Umbilical cord (tissue), 2 donors: Measurements from ENCODE around the gene FEV. TPM values are rescaled to one million over a fixed set of nuclear protein-coding genes. Genes with fewer than 3 reads are reported as not detected.

Experiments
- DNase-seq: peaks from one replicate; pipeline ENCODE4 v3.0.0-alpha.2; 2015; ENCODE audit warnings: low spot score
- total RNA-seq: library from RNA; depleted of rRNA; stranded (reverse); fragments of >200 nt; gene quantifications from one replicate; pipeline ENCODE4 v1.2.3, GENCODE V29; 2014; ENCODE audit warnings: low replicate concordance; ENCODE audit not compliant: insufficient read depth

FEV gene
- total RNA-seq, 1 donor from 2014 or later = not detected

DNA sequence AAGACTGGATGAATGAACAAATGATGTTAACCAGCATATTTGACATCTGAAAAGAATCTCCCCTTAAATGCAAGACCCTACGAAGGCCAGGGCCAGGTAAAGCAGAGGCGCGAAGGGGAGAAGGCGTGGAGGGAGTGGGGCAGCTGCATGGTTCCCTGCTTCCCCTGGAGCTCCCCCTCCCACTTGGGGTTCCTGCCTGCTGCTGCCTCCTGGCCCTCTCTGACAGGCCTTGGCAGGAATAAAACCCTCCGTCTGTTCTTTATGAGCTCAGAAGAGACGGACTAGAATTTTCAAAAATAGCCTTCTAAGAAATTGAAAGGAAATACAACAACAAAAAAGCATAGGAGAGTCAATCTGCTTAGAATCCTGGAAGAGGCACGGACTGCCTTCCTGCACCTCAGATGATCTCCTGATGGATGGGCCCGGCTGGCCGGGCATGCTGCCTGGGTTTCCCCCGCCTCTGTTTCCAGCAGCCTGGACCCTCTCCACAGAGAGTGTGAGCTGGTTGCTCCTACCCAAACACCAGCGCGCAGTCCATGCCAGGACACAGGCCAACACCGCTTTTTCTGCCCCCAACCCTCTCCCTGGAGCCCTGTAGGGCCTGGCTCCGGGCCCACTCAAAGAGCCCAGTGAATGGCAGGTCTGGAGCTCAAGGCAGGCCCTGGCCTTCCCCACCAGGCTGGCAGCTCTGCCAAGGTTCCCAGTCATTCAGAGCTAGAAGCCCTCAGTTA is 32.4 kb upstream of the FEV start:
- no peak for DNase-seq

DNA sequence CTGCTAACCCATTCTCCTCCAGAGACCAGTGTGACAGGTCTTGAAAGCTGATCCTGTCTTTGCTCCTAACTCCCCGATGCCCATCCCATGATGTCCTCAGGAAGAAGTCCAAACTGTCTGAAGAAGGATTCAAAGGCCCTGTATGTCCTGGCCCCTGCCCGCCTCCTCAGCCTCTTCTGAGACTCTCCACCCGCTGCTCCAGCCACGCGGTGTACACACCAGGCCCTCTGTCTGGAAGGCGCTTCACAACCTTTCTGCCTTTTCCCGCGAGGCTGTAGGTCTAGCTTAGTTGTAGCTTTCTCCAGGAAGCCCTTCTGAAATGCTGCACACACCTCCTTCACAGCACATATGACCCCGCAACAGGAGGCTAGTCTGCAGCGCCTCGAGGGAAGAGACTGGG is 31.7 kb upstream of the FEV start:
- no peak for DNase-seq

DNA sequence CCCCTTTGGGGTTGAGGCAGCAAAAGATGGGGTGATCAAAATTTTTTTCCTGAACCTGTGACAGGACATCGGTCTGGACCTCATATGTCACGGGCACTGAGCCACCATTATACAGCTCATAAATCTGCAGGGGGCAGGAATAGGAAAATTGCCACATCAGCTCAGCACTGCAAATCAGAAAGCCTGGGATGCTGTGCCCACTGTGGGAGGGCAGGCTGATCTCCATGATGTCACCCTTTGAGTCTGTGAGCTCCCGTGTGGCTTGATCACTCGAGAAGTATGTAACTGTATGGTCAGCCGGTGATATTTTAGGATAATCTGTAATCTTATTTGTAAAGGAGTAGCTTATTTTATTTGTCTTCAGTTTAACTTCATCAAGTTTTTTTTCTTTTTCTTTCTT is 25.9 kb upstream of the FEV start:
- DNase-seq = no peak

DNA sequence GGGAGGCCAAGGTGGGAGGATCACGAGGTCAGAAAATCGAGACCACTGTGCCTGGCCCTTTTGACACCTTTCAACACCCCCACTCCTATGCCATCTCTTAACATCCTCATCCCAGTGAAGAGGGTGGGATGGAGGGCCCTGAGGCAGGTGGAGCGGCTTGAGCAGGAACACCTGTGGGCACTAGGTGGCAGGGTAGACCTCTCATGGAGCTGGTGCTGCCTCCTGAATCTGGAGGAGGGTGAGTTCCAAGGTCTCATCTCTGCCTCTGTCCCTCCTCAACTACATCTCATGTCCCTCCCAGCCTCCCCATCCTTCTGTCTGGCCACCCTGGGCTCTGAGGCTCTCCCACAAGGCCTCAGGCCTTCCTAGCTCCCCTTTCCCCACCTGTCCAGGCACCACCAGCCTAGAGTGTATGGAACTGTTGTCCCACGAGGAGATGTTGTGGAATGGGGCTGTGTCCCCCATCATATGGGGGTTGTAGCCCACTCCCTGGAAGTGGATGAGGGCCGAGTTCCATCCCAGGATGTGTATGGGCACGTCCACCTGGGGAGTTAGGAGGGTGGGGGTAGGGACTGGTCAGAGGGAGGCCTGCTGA is 25.3 kb upstream of the FEV start:
- no peak for DNase-seq

DNA sequence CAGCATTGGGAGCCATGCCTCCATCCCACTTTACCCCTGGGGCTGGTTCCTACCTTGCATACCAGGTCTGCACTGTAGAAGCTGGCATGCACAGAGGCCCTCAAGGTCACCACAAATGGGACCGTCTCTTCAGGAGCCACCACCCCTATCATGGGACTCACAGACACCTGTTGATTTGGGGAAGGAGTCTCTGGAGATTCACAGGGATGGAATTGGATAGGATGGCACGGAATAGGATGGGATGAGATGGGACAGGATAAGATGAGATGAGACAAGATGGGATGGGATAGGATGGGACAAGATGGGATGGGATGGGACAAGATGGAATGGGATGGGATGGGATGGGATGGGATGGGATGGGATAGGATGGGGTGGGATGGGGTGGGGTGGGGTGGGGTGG is 24.3 kb upstream of the FEV start:
- DNase-seq = no peak

DNA sequence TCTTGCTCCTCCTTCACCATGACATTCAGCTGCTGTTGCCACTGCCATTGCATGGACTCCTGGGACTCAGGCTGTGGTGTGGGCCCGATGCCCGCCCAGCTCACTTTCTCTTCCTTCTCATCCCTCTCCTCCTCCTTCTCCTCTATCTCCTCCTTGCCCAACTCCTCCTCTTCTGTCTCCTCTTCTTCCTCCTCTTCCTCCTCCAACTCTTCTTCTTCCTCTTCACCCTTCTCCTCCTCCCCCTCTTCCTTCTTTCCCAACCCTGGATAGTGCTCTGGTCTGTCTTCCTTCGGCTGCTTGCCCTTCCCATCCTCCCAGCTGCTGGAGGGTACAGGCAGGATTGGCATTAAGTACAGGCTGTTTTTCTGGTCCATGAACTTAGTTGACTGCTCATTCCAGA is 19.0 kb upstream of the FEV start:
- no peak for DNase-seq

DNA sequence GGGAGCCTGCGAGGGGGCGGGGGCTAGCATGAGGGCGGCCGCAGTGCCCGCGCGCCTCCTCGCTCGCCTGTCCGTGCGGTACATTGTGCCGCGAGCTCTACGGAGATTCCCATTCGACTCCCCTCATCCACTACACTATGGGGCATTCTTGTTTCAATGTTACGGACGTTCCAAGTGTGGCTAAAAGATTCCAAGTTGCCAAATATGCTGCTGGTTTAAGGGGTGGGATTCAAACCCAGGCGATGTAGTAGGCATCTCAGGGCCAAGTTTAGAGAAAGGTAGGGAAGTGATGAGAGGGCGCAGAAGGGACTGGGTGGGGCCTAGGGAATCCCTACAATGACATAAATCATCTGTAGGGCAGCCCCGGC is 18.3 kb upstream of the FEV start:
- no peak for DNase-seq

DNA sequence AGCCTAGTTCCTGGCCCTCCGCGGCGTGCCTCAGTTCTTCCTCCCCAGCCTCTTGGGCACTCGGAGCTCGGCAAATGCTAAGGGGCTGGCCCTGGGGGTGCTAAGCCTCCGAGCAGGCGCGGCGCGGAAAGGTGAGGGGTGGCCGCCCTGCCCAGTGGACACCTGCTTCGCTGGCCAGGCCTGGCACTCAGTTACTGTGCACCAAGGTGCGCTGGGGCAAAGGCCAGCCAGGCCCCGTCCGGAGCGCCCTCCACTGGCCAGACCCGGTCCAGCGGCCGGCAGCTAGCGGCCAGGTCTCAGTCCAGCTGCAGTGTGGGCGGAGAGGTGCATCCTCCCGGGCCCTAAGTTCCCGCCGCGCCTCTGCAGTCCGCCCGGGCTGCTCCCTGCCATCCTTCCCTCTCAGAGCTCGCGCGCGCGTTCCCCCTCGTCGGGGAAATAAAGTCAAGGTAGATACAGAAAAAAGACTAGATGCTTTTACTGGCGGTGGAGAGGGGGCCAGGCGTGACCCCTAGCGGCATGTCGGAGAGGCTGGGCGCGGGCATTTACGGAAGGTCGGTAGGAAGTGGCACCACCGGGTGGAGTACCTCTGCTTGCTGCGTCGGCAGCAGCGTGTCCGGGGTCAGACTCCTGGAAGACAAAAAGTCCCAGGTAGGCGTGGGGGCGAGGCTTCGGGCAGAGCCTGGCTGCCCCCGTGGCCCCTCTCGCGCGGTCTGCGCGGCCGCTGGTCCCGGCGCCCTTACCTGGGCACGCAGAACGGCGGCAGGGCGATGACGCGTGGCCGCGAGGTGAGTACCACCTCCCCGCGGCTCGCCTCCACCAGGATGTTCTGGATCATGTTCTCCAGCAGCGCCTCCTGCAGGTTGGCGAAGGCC is 17.6 kb upstream of the FEV start:
- no peak for DNase-seq

DNA sequence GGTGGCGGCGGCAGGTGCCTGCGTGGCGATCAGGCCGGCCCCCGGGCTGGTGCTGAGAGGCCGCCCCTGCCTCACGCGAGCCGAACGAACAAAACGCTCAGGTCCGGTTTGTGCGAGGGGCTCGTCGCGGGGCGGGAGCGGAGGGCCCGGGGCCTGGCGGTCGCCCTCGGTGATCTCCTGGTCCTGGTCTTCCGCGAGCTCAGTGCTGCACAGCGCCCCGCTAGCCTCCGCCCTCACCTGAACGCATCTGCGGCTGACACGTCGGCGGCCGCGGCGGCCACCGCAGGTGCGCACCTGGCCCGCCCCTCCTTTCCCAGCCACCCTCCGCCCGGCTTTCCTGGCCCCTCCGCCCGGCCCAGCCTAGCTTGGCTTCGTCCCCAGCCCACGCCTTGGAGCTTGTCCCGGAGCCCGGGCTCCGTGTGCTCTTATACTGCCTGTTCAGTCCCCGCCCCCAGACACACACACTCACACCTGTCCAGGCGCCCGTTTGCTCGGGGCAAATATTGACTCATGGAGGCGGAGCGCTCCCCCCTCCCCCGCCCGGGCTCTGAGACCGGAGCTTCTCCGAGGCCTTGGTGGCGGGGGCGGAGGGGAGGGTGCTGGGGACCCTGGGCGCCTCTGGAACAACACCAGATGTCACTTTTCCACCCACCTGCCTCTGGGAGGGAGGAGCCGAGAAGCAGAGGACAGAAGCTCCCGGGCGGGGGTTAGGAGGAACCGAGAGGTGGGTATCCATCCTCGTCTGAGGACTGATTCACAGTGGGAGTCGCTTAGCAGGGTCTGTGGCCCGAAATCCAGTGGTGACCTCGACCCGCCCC is 16.8 kb upstream of the FEV start:
- no peak for DNase-seq

DNA sequence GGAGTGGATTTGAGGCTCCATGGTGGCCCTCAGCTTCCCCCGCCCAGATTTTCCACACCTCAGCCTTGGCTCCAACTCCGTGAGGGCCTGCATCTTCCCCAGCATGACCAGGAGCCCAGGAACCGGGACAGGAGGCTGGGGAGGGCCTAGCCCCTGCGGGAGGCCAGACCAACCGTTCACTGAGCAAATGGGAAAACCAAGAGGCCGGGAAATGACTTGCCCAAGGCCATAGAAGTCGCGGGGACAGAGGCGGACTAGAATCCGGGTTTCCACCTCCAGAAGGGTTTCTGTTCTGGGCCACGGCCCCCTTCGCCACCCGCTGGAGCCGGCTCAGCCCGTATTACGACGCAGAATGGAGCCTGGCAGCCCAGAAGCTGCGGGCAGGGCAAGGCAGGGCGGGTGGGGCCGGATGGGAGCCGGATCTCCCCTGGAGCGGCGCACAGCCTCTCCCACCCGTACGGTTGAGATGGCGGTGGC is 16.2 kb upstream of the FEV start:
- DNase-seq = no peak

DNA sequence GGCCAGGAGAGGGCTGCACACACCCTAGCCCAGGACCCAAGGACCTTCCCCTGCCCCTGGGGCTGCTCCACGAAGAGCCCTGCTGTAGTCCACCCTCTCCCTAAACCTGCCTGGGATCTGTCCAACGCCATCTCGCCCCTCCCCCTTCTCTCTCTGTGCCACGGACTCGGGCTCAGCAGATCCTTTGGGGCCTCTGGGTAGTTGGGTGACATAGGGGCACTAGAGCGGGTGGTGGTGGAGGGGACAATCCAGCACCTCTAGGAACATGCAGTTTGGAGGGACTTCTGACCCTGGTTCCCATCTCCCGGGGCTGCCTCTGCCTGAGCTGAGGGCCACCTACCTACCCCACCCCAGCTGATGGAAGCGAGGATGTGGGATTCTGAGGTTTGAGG is 15.6 kb upstream of the FEV start:
- no peak for DNase-seq

DNA sequence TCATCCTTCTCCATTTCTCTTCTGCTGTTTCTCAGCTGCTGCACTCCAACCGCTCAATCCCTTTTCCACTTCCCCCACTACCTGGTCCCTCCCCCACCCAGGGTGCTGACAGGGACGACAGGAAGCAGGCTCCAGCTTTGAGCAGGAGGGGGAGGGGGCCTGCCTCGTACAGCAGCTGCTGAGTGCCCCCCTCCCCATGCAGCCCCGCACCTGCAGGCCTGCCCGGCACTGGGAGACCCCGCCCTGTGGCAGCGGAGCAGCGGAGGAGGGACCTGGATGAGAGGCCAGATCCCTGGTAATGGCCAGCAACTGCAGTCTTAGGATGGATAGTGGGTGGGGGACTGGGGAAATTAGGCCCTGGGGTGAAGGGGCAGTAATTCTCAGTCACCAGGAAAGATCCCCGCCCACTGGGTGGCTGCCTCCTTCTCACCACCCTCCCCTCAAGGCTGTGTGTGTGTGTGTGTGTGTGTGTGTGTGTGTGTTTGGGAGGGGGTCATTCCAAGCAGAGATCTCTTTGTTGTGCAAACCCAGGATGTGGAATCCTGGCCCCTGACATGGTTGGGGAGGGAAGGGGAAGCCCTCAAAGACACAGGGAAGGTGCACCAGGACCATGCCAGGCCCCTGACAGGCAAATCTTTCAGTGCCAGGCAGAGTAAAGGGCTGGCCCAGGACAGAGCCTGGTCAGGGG is 15.0 kb upstream of the FEV start:
- DNase-seq = no peak

DNA sequence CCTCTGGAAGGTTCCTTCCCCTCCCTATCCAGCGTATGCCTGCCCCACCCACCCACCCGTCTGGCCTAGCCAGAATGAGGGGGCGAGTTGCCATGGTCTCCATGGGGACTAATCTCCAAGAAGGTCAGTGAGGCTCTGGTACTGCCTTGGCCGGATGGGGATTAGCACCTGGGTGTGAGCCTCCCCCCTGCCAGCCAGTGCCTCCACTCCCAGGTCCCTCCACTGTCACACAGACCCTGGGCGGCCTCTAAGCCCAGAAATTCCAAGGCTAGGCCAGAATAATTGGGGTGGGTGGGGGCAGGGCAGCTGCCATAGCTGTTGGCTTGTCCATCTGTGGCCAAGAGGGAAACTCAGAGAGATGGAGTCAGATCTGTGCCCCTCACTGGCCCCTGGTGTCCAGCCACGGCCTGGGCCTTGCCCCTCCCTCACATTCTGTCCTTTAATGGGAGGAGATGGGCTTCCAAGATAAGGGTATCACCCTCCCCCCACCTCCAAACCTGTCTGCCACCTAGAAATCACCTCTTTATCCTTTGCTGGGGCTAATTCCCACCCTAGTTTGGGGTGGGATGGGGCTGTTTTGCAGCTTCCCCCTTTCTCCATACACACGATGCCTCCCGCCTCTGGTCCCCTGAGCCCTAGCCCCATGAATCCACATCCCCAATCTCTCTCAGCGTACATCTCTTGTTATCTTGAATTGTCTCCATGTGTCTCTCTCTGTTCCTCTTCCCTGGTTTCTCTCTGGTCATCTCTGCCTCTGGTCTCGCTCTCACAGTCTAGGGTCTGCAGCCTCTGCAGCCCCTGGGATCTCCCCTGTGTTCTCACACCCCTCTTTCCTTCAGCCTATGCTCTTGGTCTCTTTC is 14.3 kb upstream of the FEV start:
- no peak for DNase-seq

DNA sequence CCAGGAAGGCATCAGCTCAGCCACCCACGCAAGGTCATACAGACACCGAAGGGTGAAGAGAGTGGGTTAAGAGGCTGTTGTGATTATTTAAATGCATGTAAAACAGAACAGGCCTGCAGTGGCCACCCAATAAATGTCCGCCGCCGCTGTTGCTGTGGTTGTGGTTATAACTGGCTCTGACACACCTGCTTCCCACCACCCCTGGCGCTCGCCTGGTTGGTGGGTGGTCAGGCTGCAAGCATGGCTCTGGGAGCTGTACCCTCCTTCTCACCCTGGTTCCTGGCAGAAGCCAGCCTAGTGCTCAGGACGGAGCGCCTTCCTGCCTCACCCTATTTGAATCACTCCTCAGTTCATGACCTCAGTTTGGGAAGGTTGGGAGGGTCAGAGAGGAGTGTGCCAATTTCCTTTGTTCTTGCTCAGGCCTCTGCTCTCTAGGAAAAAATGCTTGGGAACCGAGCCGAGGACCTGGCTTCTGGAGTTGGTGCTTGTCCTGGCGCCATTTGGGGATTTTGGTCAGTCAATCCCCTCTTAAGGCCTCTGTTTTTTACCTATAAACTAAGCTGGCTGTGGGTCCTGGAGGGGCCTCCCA is 13.5 kb upstream of the FEV start:
- no peak for DNase-seq

DNA sequence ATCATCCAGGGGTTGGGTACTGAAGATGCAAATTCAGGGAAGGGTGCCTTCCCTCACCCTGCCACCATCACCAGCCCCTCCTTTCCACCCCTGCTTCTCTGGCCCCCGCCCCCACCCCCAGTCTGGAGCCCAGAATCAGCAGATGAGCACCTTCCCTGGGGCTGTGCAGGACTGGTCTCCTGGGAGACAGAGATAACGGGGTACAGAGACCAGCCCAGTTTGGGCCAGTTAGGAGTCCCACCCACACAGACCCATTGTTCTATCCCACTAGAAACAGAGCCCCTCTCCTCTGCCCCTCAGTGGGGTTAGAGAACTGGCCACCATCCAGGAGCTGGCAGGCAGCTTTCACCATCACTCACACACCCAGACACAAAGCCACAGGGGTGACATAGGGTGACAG is 12.7 kb upstream of the FEV start:
- DNase-seq = no peak

DNA sequence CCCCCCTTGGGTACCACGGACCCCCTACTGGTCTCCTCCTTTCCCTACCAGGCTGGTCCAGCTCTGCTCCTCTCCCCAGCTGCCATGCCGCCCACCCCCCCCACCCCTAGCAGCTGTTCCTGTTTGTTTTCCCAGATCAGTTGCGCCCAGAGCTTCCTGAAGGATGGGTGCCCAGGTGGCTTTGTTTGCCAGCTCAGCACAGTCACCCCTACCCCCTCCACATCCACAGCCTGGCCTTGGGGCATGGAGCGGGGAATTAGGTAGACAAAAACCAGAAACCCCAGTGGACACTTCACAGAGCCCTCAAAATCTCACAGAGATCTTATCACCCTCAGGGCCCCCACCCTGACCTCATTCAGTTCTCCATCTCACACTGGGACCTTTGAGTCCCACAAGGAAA is 12.0 kb upstream of the FEV start:
- no peak for DNase-seq

DNA sequence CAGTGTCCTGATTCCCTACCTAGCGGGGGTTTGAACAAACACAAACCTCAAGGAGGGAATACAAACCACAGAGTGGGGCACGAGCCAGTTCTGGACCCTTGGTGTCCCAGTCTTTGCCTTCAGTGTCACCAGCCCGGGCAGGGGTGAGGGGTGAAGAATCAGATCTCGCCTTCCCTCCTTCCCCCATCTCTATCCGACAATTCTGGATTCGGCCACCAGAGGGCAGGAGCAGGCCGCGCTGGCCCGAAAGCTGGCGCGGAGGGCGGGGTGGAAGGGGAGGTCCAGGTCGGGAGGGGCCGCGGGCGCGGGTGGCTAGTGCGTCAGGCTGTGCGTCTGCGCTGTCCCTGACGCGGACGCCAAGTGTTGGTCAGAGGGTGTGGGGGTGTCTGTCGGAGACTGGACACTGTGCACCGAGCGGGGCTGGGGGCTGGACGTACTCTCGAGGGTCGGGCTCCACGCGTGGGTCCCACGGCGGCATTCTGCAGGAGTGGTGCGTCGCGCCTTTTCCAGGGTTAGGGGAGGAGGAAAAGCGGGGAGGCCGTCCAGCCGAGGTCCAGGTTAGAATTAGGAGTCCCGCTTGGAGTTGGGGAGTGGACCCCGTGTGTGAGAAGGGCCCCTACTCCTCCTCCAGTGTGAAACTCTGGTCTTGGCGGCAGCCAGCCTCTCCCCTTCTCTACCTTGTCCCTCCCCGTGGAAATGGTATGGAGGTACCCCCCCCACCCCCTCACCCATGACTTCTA is 11.2 kb upstream of the FEV start:
- DNase-seq = peak; percentile 71

DNA sequence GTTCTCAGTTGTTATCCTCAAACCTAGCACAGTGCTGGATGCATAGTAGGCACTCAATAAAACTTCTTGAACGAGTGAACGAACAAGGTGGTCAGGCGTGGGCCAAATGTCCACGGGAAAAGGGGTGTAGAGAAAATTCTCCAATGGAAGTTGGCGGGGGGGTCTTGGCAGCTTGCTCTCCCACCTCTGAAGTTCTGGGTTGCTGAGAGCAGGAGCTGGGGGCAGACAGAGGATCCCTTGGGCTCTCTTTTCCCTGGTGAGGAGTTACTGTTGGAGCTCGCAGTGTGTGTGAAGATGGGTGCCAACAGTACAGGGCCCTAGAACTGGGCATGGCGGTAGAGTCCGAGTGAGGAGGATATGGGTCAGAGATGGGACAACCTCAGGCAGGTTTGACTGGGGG is 10.6 kb upstream of the FEV start:
- DNase-seq = no peak
